ENCODE data around the gene CGB7.

CGB7 gene

DNA sequence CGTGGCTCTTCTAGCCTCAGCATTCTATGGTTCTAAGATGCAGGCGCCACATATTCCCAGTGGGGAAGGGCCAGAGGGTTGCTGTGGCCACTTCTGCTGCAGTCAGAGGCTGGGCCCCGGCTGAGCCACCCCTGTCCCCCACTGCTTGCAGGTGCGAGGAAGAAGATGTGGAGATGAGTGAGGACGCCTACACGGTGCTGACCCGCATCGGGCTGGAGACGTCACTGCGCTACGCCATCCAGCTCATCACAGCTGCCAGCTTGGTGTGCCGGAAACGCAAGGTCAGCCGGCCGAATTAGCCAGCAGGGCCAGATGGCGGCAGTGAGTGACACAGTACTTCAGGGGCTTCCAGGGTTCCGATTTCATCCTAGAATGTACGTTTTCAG, 42.7 kb downstream of the CGB7 start:
- no peak for DNase-seq

DNA sequence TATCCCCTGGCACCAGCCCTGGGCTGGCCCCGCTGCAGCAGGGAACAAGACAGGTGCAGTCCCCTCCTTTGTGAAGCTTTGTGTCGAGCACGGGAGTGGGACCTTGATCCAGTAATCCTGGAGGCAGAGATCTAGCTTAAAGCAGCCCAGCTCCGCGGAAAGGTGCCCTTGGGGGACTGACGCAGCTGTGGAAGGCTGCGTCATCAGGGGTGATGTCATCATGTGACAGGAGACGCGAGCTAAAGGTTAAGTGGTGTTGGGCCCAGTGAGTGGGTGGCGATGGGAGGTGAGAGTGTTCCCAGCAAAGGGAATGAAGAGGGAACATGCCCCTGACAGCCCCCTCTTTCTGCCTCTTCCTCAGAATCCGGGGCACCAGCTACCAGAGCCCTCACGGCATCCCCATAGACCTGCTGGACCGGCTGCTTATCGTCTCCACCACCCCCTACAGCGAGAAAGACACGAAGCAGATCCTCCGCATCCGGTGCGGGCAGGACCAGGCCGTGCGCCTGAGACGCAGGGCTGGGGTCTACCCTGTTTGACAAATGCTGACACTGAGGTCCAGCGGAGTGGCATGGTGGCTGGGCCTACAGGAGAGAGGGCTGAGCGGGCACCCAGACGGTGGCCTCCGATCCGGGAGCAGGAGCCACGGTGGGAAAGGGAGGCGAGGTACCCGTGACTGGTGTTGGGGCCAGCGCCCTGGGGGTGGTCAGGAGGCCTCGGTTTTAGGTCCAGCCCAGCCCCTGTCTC, 43.3 kb downstream of the CGB7 start:
- no peak for DNase-seq

DNA sequence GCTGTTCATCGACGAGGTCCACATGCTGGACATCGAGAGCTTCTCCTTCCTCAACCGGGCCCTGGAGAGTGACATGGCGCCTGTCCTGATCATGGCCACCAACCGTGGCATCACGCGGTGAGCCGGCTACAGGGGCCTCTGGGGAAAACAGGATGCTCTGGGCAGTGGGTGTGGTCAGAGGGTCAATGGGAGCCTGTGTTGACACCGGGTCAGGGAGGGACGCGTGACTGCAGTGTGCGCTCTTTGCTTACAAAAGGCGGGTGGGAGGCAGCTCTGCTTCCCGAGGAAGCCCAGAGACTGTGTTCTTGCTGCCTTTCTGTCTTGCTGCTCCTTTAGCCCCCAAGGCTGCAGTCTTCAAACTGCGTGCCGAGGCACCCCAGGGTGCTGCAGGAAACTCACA, 46.4 kb downstream of the CGB7 start:
- no peak for DNase-seq

DNA sequence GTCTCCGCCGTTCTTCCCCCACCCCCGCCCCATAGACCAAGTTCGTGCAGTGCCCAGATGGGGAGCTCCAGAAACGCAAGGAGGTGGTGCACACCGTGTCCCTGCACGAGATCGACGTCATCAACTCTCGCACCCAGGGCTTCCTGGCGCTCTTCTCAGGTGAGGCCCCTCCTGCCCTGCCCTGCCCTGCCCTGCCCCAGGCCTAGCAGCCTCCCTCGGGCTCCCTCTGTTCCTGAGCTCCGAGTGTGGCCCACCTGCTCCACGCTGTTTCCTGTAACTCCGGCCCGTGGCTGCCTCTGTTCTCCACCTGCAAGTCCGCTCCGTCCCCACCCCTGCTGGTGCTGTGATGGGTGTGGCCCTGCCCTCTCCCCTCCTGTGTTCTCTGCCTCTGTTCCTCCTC, 47.1 kb downstream of the CGB7 start:
- no peak for DNase-seq

DNA sequence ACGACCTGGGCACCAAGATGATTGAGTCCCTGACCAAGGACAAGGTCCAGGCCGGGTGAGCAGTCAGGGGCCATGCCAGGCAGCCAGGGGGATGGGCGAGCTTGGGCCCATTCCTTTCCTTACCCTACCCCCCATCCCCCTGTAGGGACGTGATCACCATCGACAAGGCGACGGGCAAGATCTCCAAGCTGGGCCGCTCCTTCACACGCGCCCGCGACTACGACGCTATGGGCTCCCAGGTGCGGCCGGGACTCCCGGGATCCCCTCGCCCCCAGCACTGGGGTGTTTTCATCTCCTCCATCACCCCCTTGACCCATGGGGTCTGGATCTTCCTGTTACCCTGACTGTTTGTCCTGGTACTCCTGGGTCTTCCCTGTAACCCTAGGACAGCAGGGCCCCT, 47.7 kb downstream of the CGB7 start:
- no peak for DNase-seq

DNA sequence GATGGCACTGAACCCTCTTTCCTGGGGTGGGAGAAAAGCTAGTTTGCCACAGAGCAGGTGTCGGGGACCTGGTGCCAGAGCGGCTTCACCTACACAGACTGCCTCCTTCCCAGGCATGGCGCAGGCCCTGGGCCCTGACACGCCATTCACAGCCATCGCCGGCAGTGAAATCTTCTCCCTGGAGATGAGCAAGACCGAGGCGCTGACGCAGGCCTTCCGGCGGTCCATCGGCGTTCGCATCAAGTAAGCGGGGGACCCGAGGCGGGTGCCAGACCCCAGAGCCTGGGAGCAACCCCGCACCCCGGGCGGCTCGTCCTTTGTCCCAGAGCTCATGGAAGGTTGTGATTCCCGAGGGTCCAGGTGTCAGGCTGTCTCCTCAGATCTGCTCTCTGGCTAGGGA, 50.6 kb downstream of the CGB7 start:
- no peak for DNase-seq

DNA sequence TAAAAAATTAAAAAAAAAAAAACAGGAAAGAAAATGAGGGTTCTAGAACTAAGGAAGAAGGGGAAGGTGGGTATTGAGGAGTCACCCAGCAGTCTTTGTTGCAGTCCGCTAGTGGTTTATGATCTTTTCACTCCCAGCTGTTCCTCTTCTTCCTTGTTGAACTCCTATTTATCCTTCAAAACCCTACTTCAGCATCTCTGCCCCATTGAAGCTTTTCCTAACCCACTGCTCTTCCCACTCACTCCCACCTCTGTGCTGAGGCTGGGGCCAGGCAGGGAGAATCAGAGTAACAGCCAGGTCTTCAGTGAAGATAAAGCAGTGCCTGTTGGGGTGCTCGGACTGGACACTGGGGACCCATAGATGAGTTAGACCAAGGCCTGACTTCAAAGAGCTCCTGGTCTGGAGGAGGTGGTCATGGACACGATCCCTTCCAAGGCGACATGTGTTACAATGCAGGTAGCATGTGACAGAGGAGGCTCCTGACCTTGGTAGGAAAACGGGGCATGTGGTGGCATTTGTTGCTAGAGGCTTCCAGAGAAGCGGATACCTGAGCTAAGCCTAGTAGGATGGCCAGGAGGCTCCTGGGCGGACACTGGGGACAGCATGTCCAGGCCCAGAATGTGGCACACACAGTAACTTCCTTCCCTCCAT, 52.5 kb downstream of the CGB7 start:
- DNase-seq, result no peak
